Upper lobe of right lung (tissue), 1 donor: Measurements from ENCODE around the gene TMEM184B. TPM values are rescaled to one million over a fixed set of nuclear protein-coding genes. Genes with fewer than 3 reads are reported as not detected.
A peak's percentile ranks its signal among the peaks of the same experiment; 100 is the strongest.

Source experiments
- ATAC-seq: fragments of 200-7000 bp; cut with Tn5 transposase; one replicate; pipeline ENCODE4 v1.9.1; 2020; ENCODE audit warnings: mild to moderate bottlenecking, moderate library complexity
- DNase-seq: peaks from one replicate; pipeline ENCODE4 v3.0.0-alpha.2; 2020
- H3K27ac ChIP-seq: fragments of 200-600 bp; one replicate; pipeline ENCODE4 v1.8.0; 2022
- H3K27me3 ChIP-seq: fragments of 200-600 bp; one replicate; pipeline ENCODE4 v1.8.0; 2022; ENCODE audit warnings: mild to moderate bottlenecking
- H3K36me3 ChIP-seq: fragments of 200-600 bp; one replicate; pipeline ENCODE4 v1.8.0; 2022
- H3K4me1 ChIP-seq: fragments of 200-600 bp; one replicate; pipeline ENCODE4 v1.8.0; 2022
- H3K4me3 ChIP-seq: fragments of 200-600 bp; one replicate; pipeline ENCODE4 v1.8.0; 2022; ENCODE audit warnings: mild to moderate bottlenecking
- H3K9me3 ChIP-seq: fragments of 200-600 bp; one replicate; pipeline ENCODE4 v1.8.0; 2022
- intact Hi-C: fragments of 100-400 bp; cut with DNase I; formaldehyde crosslinking; loops from one replicate; pipeline ENCODE4 v1.11.0; 2022
- total RNA-seq: library from RNA; stranded (reverse); fragmentation: NEBNext Ultra II Directional; extraction: Animal tissue kit (Norgen Biotek cat#: 25700); gene quantifications from one replicate; pipeline ENCODE4 v1.2.1, GENCODE V29; 2021
- TF ChIP-seq, protein P1 (sequence below): fragments of 200-600 bp; IDR thresholded peaks from one replicate; pipeline ENCODE4 v1.8.0; 2022; ENCODE audit warnings: antibody characterized with exemption
- donor health status: DM: no; HTN: yes; CAD: no; lungs with severe emphysema.

The TMEM184B gene
- total RNA-seq, 1 donor from 2014 or later = 79.2 TPM

DNA sequence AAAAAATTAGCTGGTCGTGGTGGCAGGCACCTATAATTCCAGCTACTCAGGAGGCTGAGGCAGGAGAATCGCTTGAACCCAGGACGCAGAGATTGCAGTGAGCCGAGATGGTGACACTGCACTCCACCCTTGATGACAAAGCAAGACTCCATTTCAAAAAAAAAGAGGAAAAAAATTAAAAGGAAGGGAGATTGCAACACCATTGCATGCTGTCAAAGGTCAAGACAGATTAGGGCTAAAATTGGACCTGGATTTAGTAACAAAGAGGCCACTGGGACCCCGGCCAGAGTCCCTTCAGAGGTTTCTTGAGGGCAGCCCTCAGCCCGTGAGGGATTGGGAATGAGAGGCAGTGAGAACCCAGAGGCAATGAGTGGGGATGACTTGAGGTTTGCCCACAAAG is 79.2 kb downstream of the TMEM184B start:
- Histone ChIP-seq H3K4me3 (no peak overlapping the region), H3K9me3 (no peaks in the 10 kb centered on the region), H3K27ac (no peak overlapping the region), H3K36me3 (no peaks in the 10 kb centered on the region), H3K27me3 (no peaks in the 10 kb centered on the region), H3K4me1 (peaks cover 11% of the 10 kb centered on the region)
- TF ChIP-seq, protein P1, sequence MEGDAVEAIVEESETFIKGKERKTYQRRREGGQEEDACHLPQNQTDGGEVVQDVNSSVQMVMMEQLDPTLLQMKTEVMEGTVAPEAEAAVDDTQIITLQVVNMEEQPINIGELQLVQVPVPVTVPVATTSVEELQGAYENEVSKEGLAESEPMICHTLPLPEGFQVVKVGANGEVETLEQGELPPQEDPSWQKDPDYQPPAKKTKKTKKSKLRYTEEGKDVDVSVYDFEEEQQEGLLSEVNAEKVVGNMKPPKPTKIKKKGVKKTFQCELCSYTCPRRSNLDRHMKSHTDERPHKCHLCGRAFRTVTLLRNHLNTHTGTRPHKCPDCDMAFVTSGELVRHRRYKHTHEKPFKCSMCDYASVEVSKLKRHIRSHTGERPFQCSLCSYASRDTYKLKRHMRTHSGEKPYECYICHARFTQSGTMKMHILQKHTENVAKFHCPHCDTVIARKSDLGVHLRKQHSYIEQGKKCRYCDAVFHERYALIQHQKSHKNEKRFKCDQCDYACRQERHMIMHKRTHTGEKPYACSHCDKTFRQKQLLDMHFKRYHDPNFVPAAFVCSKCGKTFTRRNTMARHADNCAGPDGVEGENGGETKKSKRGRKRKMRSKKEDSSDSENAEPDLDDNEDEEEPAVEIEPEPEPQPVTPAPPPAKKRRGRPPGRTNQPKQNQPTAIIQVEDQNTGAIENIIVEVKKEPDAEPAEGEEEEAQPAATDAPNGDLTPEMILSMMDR = no peak
- intact Hi-C loops = no loop called here
- peak; percentile 35 for ATAC-seq
- no peak for DNase-seq

DNA sequence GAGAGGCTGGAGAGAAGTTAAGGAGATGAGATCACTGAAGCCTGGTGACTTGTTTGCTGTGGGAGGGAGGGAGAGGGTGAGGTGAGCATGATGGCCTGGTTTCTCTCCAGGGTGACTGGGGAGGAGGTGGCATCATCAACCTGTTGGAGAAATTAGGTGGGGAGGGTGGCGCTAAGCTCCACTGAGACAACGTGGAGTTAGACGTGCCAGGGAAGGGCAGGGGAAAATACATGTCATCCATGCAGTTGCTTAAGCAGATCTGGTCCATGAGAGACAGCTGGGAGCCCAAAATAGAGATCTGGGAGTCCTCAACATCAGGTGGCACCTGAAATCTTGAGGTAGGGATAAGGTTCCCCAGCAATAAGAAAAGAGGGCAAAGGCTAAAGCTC is 80.3 kb downstream of the TMEM184B start:
- Histone ChIP-seq H3K36me3 (no peaks in the 10 kb centered on the region), H3K27me3 (no peaks in the 10 kb centered on the region), H3K27ac (no peak overlapping the region), H3K4me3 (no peak overlapping the region), H3K4me1 (peaks cover 16% of the 10 kb centered on the region), H3K9me3 (no peaks in the 10 kb centered on the region)
- TF ChIP-seq, protein P1 = no peak
- intact Hi-C loops = no loop called here
- no peak for ATAC-seq
- DNase-seq = no peak

DNA sequence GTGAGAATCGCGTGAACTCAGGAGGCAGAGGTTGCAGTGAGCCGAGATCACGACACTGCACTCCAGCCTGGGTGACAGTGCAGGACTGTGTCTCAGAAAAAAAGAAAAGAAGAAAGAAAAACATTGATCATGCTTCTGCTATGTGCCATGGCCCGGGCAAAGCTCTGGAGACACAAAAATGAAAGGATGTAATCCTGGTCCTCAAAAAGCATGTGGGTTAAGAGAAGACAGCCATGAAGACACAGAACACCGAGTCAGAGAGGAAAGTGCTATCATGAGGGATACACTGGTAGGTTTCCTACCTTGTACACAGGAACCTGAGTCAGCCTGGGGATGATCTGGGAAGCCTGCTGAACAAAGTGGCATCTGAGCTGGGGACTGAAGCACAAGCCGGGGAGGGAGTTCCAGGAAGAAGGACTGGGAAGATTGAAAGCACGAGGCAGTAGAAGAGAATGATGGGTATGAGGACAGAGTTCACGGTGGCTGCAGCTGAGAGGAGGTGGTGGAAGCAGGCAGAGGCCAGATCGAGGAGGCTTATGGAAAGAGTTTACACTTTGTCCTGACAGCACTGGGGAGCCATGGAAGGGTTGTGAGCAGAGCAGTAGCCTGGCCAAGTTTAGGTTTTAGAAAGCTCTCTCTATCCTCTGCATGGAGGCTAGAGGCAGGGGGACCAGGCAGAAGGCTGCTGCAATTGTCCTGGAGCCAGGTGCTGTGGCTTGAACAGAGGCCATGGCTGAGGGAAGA is 80.9 kb downstream of the TMEM184B start:
- TF ChIP-seq, protein P1 = no peak
- Histone ChIP-seq H3K4me3 (no peak overlapping the region), H3K27me3 (no peaks in the 10 kb centered on the region), H3K9me3 (no peaks in the 10 kb centered on the region), H3K27ac (no peak overlapping the region), H3K36me3 (no peaks in the 10 kb centered on the region), H3K4me1 (peaks cover 21% of the 10 kb centered on the region)
- DNase-seq (no peak), ATAC-seq (peak; percentile 35)
- intact Hi-C loops = no loop called here

DNA sequence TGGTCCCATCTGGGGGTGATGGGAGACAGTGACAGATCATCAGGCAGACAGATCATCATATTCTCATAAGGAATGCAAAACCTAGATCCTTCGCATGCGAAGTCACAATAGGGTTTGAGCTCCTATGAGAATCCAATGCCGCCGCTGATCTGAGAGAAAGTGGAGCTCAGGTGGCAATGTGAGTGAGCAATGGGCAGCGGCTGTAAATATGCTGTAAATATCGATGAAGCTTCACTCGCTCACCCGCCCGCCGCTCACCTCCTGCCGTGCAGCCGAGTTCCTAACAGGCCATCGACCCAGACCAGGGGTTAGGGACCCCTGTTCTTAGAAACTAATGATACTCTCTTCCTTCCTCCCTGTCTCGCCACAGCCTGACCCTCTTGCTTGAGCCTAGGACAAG is 81.8 kb downstream of the TMEM184B start:
- Histone ChIP-seq H3K9me3 (no peaks in the 10 kb centered on the region), H3K4me1 (peaks cover 21% of the 10 kb centered on the region), H3K36me3 (no peaks in the 10 kb centered on the region), H3K27ac (no peak overlapping the region), H3K4me3 (no peak overlapping the region), H3K27me3 (no peaks in the 10 kb centered on the region)
- DNase-seq (no peak), ATAC-seq (no peak)
- intact Hi-C loops = no loop called here
- TF ChIP-seq, protein P1 = no peak

DNA sequence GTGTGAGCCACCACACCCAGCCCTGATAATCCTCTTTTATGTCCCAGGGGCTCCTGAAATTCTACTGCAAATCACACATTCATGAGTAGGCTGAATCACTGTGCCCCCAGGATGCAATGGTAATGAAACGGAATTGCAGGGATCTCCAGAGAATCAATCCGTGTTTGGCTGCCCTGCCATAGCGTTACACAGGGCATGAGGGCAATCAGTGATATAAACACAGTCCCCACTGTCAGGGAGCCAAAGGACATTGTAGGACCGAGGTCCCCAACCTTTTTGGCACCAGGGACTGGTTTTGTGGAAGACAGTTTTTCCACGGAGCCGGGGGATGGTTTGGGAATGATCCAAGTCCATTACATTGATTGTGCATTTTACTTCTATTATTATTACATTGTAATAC is 82.2 kb downstream of the TMEM184B start:
- intact Hi-C loops = no loop called here
- DNase-seq (no peak), ATAC-seq (no peak)
- Histone ChIP-seq H3K4me3 (no peak overlapping the region), H3K9me3 (no peaks in the 10 kb centered on the region), H3K27ac (no peak overlapping the region), H3K27me3 (no peaks in the 10 kb centered on the region), H3K36me3 (no peaks in the 10 kb centered on the region), H3K4me1 (peaks cover 21% of the 10 kb centered on the region)
- TF ChIP-seq, protein P1 = no peak

DNA sequence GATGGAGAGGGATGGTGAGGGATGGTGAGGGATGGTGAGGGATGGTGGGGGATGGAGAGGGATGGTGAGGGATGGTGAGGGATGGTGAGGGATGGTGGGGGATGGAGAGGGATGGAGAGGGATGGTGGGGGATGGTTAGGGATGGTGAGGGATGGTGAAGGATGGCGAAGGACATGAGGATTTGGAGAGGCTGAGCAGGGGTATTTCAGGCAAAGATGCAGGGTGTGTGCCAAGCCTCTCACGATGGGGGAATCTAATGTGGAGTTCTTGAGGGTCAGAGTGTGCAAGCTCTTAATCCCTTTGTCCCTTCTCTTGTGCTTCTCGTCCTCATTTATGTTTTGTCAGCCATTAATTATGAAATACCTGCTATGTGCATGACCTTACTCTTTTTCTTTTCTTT is 83.7 kb downstream of the TMEM184B start:
- Histone ChIP-seq H3K4me3 (no peak overlapping the region), H3K27ac (no peak overlapping the region), H3K4me1 (peaks cover 21% of the 10 kb centered on the region), H3K27me3 (no peaks in the 10 kb centered on the region), H3K36me3 (no peaks in the 10 kb centered on the region), H3K9me3 (no peaks in the 10 kb centered on the region)
- intact Hi-C loops = no loop called here
- no peak for ATAC-seq
- TF ChIP-seq, protein P1 = no peak
- no peak for DNase-seq
